Fibroblast of lung (primary cell): Measurements from ENCODE around the gene ZSWIM5. TPM values are rescaled to one million over a fixed set of nuclear protein-coding genes. Genes with fewer than 3 reads are reported as not detected.
A peak's percentile ranks its signal among the peaks of the same experiment; 100 is the strongest.

Experiments
- DNase-seq, 2 donors: peaks; one replicate each; pipeline versions ENCODE4 v3.0.0 to v3.0.0-alpha.2; 2010; ENCODE audit warnings: low read depth in 2 of 2
- H2AFZ ChIP-seq: 2 replicates; pipeline ENCODE4 v1.5.1; 2012; ENCODE audit warnings: low read length, control low read depth, inconsistent platforms
- H3K27ac ChIP-seq: 2 replicates; pipeline ENCODE4 v1.5.1; 2011; ENCODE audit warnings: low read length, control low read depth; ENCODE audit not compliant: insufficient read depth
- H3K27me3 ChIP-seq: 2 replicates; pipeline ENCODE4 v1.5.1; 2011; ENCODE audit warnings: mild to moderate bottlenecking, low read length; ENCODE audit not compliant: control insufficient read depth, insufficient read depth
- H3K36me3 ChIP-seq: 2 replicates; pipeline ENCODE4 v1.5.1; 2011; ENCODE audit warnings: low read length; ENCODE audit not compliant: control insufficient read depth, insufficient read depth
- H3K4me1 ChIP-seq: 2 replicates; pipeline ENCODE4 v1.5.1; 2011; ENCODE audit warnings: low read length; ENCODE audit not compliant: control insufficient read depth, insufficient read depth; ENCODE audit errors: extremely low read depth
- H3K4me2 ChIP-seq: 2 replicates; pipeline ENCODE4 v1.5.1; 2011; ENCODE audit warnings: low read length, control low read depth; ENCODE audit not compliant: insufficient read depth; ENCODE audit errors: extremely low read depth
- H3K4me3 ChIP-seq, 4 experiments: fragments of 200-600 bp in 1 of 4; sonication (generic) in 1 of 4; replicated peaks in 1 of 4; 2 replicates each; pipeline ENCODE4 v1.5.1; 2011 to 2016; ENCODE audit warnings: low read length in 4 of 4, low read depth in 3 of 4, mild to moderate bottlenecking in 3 of 4, control low read depth in 2 of 4, inconsistent platforms in 1 of 4, mixed read lengths in 1 of 4; ENCODE audit not compliant: insufficient read depth in 1 of 4; ENCODE audit errors: control extremely low read depth in 1 of 4
- H3K79me2 ChIP-seq: 2 replicates; pipeline ENCODE4 v1.5.1; 2012; ENCODE audit warnings: mild to moderate bottlenecking, low read length, inconsistent platforms; ENCODE audit not compliant: control insufficient read depth, insufficient read depth
- H3K9ac ChIP-seq: 2 replicates; pipeline ENCODE4 v1.5.1; 2011; ENCODE audit warnings: mild to moderate bottlenecking, low read length, control low read depth; ENCODE audit not compliant: insufficient read depth
- H3K9me3 ChIP-seq: 2 replicates; pipeline ENCODE4 v1.5.1; 2012; ENCODE audit warnings: low read depth, low read length; ENCODE audit not compliant: control insufficient read depth, insufficient read depth
- H4K20me1 ChIP-seq: 2 replicates; pipeline ENCODE4 v1.5.1; 2011; ENCODE audit warnings: low read length; ENCODE audit not compliant: control insufficient read depth, insufficient read depth; ENCODE audit errors: extremely low read depth
- EZH2 ChIP-seq: IDR thresholded peaks from 2 replicates; pipeline ENCODE4 v1.5.1; 2012; ENCODE audit warnings: low read length, control low read depth, mild to moderate bottlenecking; ENCODE audit errors: missing control alignments
- polyA plus RNA-seq, 2 donors: library from polyadenylated mRNA; depleted of rRNA in 1 of 2; stranded (reverse) in 1 of 2; unstranded in 1 of 2; fragments of >200 nt; gene quantifications; 2 replicates each; pipeline ENCODE4 v1.2.1, GENCODE V29; 2011 to 2012; ENCODE audit warnings: missing spikeins in 1 of 2
- total RNA-seq: library from RNA; depleted of rRNA; stranded (reverse); fragments of >200 nt; gene quantifications from 2 replicates; pipeline ENCODE4 v1.2.1, GENCODE V29; 2014
- TF ChIP-seq, protein P1 (sequence below), 2 donors: IDR thresholded peaks in 1 of 2; conservative IDR thresholded peaks in 1 of 2; 1 replicate in 1 of 2; 2 replicates in 1 of 2; pipeline ENCODE4 v1.5.1; 2011 to 2012; ENCODE audit warnings: low read length in 2 of 2, control low read depth in 1 of 2, inconsistent platforms in 1 of 2, low read depth in 1 of 2, mild to moderate bottlenecking in 1 of 2

The ZSWIM5 gene
- total and polyA plus RNA-seq, 2 donors (not counting 1 experiment from before 2014, with no cell fraction given), result 0.73 to 0.99 TPM

DNA sequence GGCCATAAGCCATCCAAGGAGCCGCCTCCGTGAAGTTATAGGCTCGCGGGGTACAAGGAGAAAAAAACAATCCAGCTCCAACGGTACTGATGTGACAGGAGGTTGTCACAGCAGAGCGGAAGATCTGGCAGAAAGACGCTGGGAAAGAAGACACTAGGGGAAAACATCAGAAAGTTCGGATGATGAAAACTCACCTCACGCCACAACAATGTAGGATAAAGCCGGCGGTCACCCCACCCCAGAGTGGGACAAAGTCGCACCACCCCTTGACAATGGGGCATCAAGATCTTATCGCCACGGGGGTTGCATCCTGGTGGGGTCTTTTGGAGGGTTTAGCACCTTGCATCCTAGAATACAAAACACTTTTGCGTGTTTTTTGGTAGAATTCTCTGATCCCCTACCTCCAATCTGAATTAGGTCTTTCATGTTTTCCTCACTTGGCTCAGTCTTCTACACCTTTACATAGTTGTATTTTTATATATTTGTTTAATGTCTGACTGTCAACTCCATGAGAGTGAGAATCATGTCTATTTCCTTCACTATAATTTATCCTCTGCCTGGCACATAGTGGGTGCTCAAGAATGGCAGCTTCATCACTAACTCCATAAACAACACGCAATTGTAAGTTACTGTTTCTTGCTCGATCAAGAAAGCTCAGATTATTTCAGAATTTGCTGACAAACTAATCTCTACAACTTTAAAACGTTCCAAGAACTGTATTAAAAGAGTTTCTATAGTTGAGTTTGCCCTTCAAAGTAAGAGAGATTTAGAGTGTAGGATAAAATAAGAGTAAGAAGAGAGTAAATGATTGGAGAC is 611 bp upstream of the ZSWIM5 start:
- no peaks in the 10 kb centered on the region for H3K9me3 ChIP-seq
- H3K27me3 ChIP-seq, result no peaks in the 10 kb centered on the region
- no peaks in the 10 kb centered on the region for H4K20me1 ChIP-seq
- TF ChIP-seq, protein P1, sequence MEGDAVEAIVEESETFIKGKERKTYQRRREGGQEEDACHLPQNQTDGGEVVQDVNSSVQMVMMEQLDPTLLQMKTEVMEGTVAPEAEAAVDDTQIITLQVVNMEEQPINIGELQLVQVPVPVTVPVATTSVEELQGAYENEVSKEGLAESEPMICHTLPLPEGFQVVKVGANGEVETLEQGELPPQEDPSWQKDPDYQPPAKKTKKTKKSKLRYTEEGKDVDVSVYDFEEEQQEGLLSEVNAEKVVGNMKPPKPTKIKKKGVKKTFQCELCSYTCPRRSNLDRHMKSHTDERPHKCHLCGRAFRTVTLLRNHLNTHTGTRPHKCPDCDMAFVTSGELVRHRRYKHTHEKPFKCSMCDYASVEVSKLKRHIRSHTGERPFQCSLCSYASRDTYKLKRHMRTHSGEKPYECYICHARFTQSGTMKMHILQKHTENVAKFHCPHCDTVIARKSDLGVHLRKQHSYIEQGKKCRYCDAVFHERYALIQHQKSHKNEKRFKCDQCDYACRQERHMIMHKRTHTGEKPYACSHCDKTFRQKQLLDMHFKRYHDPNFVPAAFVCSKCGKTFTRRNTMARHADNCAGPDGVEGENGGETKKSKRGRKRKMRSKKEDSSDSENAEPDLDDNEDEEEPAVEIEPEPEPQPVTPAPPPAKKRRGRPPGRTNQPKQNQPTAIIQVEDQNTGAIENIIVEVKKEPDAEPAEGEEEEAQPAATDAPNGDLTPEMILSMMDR (conservative IDR thresholded peaks at IDR 0.05 in 1 of 2, IDR thresholded peaks at IDR 0.05 in 1 of 2; ENCODE audit: low read depth in 1 of 2, low read length in 2 of 2), result no peak
- TF ChIP-seq EZH2, result no peak
- H3K79me2 ChIP-seq, result no peaks in the 10 kb centered on the region
- H3K27ac ChIP-seq, result no peak overlapping the region
- no peak for DNase-seq
- H3K4me1 ChIP-seq, result no peaks in the 10 kb centered on the region
- H3K36me3 ChIP-seq, result no peaks in the 10 kb centered on the region
- H3K9ac ChIP-seq, result no peak overlapping the region
- peak overlapping the region; percentile 81 for H3K4me2 ChIP-seq
- H2AFZ ChIP-seq, result peak overlapping the region; percentile 45
- peak overlapping the region; percentile 21 to 70 (median 50) for H3K4me3 ChIP-seq

DNA sequence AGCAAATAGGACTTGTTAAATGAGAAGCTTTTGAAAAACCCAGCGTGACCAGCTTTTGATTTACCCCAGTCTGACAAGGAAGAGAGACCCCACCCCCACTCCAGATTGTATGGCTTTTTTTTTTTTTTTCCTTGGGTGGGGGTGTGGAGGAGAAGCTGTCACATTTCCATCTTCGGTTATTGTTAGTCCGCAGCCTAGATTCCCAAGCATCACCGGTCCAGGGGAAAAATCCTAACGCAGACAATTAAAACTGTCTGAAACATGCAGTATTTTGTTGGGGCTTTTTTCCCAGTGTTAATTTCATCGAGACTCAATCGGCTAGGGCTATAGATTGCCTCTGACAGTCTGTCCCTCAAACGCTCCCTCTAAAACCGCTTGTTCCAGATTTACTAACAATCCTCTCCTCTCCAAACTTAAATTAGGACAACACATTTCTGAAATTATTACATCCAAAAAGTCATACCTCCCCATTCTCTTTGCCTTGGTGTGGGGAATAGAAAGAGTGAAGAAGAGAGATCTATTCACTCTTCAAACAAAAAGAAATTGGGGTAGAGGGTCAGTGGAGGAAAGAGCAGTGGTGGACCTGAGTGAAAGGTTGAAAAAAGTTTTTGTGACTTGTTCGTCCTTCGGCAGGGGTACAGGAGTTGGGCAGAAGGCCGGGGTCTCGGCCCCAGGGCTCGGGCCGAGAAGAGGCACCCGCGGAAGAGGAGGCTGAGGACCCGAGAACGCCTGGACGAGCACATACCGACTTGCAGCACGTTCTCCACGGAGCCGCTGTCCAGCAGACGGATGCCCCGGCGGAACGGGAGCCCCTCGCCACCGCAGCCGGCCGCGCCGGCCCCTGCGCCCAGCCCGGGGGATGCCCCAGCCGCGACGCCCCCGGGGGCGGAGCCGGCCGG is 1.1 kb downstream of the ZSWIM5 start:
- H3K27me3 ChIP-seq, result no peaks in the 10 kb centered on the region
- no peaks in the 10 kb centered on the region for H3K36me3 ChIP-seq
- H4K20me1 ChIP-seq, result no peaks in the 10 kb centered on the region
- TF ChIP-seq, protein P1 (conservative IDR thresholded peaks at IDR 0.05 in 1 of 2, IDR thresholded peaks at IDR 0.05 in 1 of 2; ENCODE audit: low read depth in 1 of 2, low read length in 2 of 2), result no peak
- no peak for TF ChIP-seq EZH2
- no peaks in the 10 kb centered on the region for H3K4me1 ChIP-seq
- H2AFZ ChIP-seq, result peak overlapping the region; percentile 42
- H3K79me2 ChIP-seq, result no peaks in the 10 kb centered on the region
- H3K27ac ChIP-seq, result no peak overlapping the region
- peak; percentile 29 to 51 for DNase-seq
- H3K4me3 ChIP-seq, result peak overlapping the region; percentile 30 to 75 (median 60)
- no peak overlapping the region for H3K9ac ChIP-seq
- H3K4me2 ChIP-seq, result peak overlapping the region; percentile 83
- H3K9me3 ChIP-seq, result no peaks in the 10 kb centered on the region

DNA sequence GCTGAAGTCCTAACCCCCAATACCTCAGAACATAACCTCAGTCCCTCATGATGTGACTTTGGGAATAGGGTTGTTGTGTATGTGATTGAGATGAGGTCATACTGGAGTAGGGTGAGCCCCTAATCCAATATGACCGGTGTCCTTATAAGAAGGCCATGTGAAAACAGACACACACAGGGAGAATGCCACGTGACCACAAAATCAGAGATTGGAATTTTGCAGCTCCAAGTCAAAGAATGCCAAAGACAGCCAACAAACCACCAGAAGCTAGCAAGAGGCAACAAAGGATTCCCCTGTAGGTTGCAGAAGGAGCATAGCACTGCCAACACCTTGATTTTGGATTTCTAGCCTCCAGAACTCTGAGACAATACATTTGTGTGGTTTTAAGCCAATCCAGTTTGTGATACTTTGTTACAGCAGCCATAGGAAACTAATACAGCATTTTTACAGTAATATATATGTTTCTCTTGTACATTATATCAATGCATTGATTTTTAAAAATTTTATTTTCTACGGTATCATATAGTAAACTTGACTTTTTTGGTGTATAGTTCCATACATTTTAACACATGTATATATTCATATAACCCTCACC is 5.4 kb downstream of the ZSWIM5 start:
- Histone ChIP-seq H3K4me1 (no peaks in the 10 kb centered on the region), H3K9me3 (no peaks in the 10 kb centered on the region), H3K4me3 (no peak overlapping the region), H3K27ac (no peak overlapping the region), H2AFZ (no peak overlapping the region), H3K9ac (no peak overlapping the region), H4K20me1 (no peaks in the 10 kb centered on the region), H3K36me3 (no peaks in the 10 kb centered on the region), H3K27me3 (no peaks in the 10 kb centered on the region), H3K4me2 (no peak overlapping the region), H3K79me2 (no peaks in the 10 kb centered on the region)
- peak in 1 of 2 donors; percentile 9 for DNase-seq
- TF ChIP-seq, protein P1 (conservative IDR thresholded peaks at IDR 0.05 in 1 of 2, IDR thresholded peaks at IDR 0.05 in 1 of 2; ENCODE audit: low read depth in 1 of 2, low read length in 2 of 2), result no peak
- no peak for TF ChIP-seq EZH2
